Vagina (tissue), 2 donors: Measurements from ENCODE around the gene GRIK4.

ENCODE experiments used
- POLR2A ChIP-seq, 2 donors: fragments of 450-650 bp; IDR thresholded peaks; one replicate each; pipeline ENCODE4 v1.6.1; 2017; ENCODE audit warnings: antibody characterized with exemption in 2 of 2, mild to moderate bottlenecking in 2 of 2, moderate library complexity in 2 of 2
- POLR2AphosphoS5 ChIP-seq, 2 donors: sonication (generic); formaldehyde crosslinking; IDR thresholded peaks; one replicate each; pipeline ENCODE4 v1.9.0; 2017; ENCODE audit warnings: antibody characterized with exemption in 2 of 2, mild to moderate bottlenecking in 2 of 2, low read depth in 1 of 2; ENCODE audit not compliant: insufficient read depth in 1 of 2
- TF ChIP-seq, protein P1 (sequence below), 3 experiments: fragments of 450-650 bp in 2 of 3; fragments of 200-600 bp in 1 of 3; sonication (generic) in 1 of 3; IDR thresholded peaks; one replicate each; pipeline ENCODE4 v1.5.1; 2017 to 2019; ENCODE audit warnings: antibody characterized with exemption in 3 of 3, mild to moderate bottlenecking in 2 of 3, moderate library complexity in 2 of 3

DNA sequence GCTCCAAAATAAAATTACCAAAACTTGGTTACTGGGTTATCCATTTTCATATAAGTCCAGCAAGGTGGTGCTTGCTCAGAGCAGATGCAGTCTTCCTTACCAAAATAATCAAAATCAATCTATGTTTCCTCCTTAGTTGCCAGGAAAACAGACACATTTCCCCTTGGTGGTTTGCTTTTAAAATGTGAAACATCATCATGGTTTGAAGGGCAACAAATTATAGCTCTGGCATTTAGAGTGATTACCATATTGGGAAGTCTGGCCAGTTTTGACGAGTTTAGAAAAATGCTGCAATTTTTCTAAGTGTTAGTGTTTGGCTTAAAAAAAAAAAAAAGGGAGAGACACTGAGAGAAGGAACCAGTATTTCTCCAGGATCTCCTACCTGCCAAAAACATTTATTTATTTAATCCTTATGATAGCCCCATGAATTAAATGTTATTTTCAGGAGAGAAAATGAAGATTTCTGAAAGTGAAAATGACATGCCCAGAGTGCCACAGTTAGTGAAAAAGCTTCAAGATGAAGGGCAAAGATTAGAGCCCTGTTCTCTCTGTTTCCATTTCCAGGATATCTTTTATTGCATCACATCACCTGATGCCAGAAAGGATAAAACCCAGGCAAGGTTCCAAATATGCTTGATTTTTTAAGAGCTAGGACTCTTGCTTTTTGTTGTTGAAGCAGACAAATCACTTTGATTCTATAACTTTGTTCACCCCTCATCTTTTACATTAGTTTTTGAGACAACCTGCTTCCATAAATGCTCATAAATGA, 482.7 kb downstream of the GRIK4 start:
- TF ChIP-seq, protein P1, sequence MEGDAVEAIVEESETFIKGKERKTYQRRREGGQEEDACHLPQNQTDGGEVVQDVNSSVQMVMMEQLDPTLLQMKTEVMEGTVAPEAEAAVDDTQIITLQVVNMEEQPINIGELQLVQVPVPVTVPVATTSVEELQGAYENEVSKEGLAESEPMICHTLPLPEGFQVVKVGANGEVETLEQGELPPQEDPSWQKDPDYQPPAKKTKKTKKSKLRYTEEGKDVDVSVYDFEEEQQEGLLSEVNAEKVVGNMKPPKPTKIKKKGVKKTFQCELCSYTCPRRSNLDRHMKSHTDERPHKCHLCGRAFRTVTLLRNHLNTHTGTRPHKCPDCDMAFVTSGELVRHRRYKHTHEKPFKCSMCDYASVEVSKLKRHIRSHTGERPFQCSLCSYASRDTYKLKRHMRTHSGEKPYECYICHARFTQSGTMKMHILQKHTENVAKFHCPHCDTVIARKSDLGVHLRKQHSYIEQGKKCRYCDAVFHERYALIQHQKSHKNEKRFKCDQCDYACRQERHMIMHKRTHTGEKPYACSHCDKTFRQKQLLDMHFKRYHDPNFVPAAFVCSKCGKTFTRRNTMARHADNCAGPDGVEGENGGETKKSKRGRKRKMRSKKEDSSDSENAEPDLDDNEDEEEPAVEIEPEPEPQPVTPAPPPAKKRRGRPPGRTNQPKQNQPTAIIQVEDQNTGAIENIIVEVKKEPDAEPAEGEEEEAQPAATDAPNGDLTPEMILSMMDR (IDR thresholded peaks at IDR 0.05) = no peak
- TF ChIP-seq POLR2A (IDR thresholded peaks at IDR 0.05) = no peak
- no peak for TF ChIP-seq POLR2AphosphoS5 (IDR thresholded peaks at IDR 0.05; ENCODE audit: insufficient read depth in 1 of 2, low read depth in 1 of 2)
